H9 (cell line): ENCODE data around the gene SNX5. TPM values are rescaled to one million over a fixed set of nuclear protein-coding genes. Genes with fewer than 3 reads are reported as not detected.

Experiments used
- DNase-seq: peaks from one replicate; pipeline ENCODE4 v3.0.0-alpha.2; 2017
- H2AFZ ChIP-seq: one replicate; pipeline ENCODE4 v1.6.1; 2013; ENCODE audit warnings: mild to moderate bottlenecking, low read length, control low read depth, moderate library complexity
- H2AK5ac ChIP-seq: 2 replicates; pipeline ENCODE4 v1.6.1; 2013; ENCODE audit warnings: low read length, control low read depth, mixed read lengths; ENCODE audit not compliant: insufficient read length
- H2BK120ac ChIP-seq: one replicate; pipeline ENCODE4 v1.6.1; 2013; ENCODE audit warnings: low read depth, mild to moderate bottlenecking, low read length, control low read depth, inconsistent platforms; ENCODE audit not compliant: poor library complexity, severe bottlenecking
- H2BK12ac ChIP-seq: 2 replicates; pipeline ENCODE4 v1.6.1; 2013; ENCODE audit warnings: low read length, control low read depth, mixed read lengths, low read depth; ENCODE audit not compliant: insufficient read length
- H2BK15ac ChIP-seq: 2 replicates; pipeline ENCODE4 v1.6.1; 2013; ENCODE audit warnings: low read depth, low read length, control low read depth
- H2BK20ac ChIP-seq: one replicate; pipeline ENCODE4 v1.6.1; 2013; ENCODE audit warnings: low read depth, mild to moderate bottlenecking, low read length, control low read depth, inconsistent platforms; ENCODE audit not compliant: poor library complexity, severe bottlenecking
- H2BK5ac ChIP-seq: 2 replicates; pipeline ENCODE4 v1.6.1; 2013; ENCODE audit warnings: low read length, control low read depth, mixed read lengths; ENCODE audit not compliant: insufficient read length
- H3K14ac ChIP-seq: 2 replicates; pipeline ENCODE4 v1.6.1; 2013; ENCODE audit warnings: low read length, control low read depth; ENCODE audit not compliant: insufficient read depth
- H3K18ac ChIP-seq: 2 replicates; pipeline ENCODE4 v1.6.1; 2013; ENCODE audit warnings: low read depth, mild to moderate bottlenecking, mixed read lengths, low read length, control low read depth; ENCODE audit not compliant: insufficient read length
- H3K23ac ChIP-seq: 2 replicates; pipeline ENCODE4 v1.6.1; 2013; ENCODE audit warnings: low read length, control low read depth, mixed read lengths, low read depth; ENCODE audit not compliant: insufficient read length
- H3K23me2 ChIP-seq: 2 replicates; pipeline ENCODE4 v1.6.1; 2013; ENCODE audit warnings: low read depth, mild to moderate bottlenecking, mixed read lengths, low read length, control low read depth; ENCODE audit not compliant: insufficient read length, poor library complexity, severe bottlenecking
- H3K27ac ChIP-seq: 2 replicates; pipeline ENCODE4 v1.5.1; 2013; ENCODE audit warnings: low read length, control low read depth, mixed read lengths, low read depth; ENCODE audit not compliant: insufficient read length
- H3K27me3 ChIP-seq: 2 replicates; pipeline ENCODE4 v1.6.1; 2013; ENCODE audit warnings: low read length, control low read depth, inconsistent platforms; ENCODE audit not compliant: insufficient read depth
- H3K4ac ChIP-seq: 2 replicates; pipeline ENCODE4 v1.6.1; 2013; ENCODE audit warnings: low read depth, mild to moderate bottlenecking, control low read depth, inconsistent platforms, low read length, moderate library complexity
- H3K4me1 ChIP-seq: 2 replicates; pipeline ENCODE4 v1.6.1; 2013; ENCODE audit warnings: low read length, control low read depth, inconsistent platforms; ENCODE audit not compliant: insufficient read depth
- H3K4me2 ChIP-seq: 2 replicates; pipeline ENCODE4 v1.6.1; 2013; ENCODE audit warnings: low read length, control low read depth, mixed read lengths; ENCODE audit not compliant: insufficient read length, insufficient read depth
- H3K56ac ChIP-seq: 2 replicates; pipeline ENCODE4 v1.6.1; 2013; ENCODE audit warnings: low read depth, mild to moderate bottlenecking, mixed read lengths, low read length, control low read depth; ENCODE audit not compliant: insufficient read length
- H3K79me1 ChIP-seq: 2 replicates; pipeline ENCODE4 v1.6.1; 2013; ENCODE audit warnings: low read depth, mild to moderate bottlenecking, moderate library complexity, low read length, control low read depth, inconsistent platforms; ENCODE audit not compliant: insufficient read depth, poor library complexity, severe bottlenecking
- H3K79me2 ChIP-seq: 2 replicates; pipeline ENCODE4 v1.6.1; 2013; ENCODE audit warnings: low read length, control low read depth, inconsistent platforms; ENCODE audit not compliant: insufficient read depth
- H3K9ac ChIP-seq: 2 replicates; pipeline ENCODE4 v1.6.1; 2013; ENCODE audit warnings: low read length, control low read depth, mixed read lengths; ENCODE audit not compliant: insufficient read length; ENCODE audit errors: extremely low read depth
- H3K9me3 ChIP-seq: one replicate; pipeline ENCODE4 v1.6.1; 2013; ENCODE audit warnings: low read depth, low read length, inconsistent platforms; ENCODE audit not compliant: control insufficient read depth
- H3T11ph ChIP-seq: one replicate; pipeline ENCODE4 v1.6.1; 2013; ENCODE audit warnings: mild to moderate bottlenecking, low read length, control low read depth, inconsistent platforms
- H4K20me1 ChIP-seq: one replicate; pipeline ENCODE4 v1.6.1; 2013; ENCODE audit not compliant: control insufficient read depth, insufficient read length, insufficient read depth
- H4K5ac ChIP-seq: 2 replicates; pipeline ENCODE4 v1.6.1; 2013; ENCODE audit warnings: low read depth, mild to moderate bottlenecking, mixed read lengths, low read length, control low read depth; ENCODE audit not compliant: insufficient read length
- H4K8ac ChIP-seq: replicated peaks from 2 replicates; pipeline ENCODE4 v1.6.1; 2013; ENCODE audit warnings: low read length, control low read depth, mixed read lengths, low read depth; ENCODE audit not compliant: insufficient read length
- H4K91ac ChIP-seq: 2 replicates; pipeline ENCODE4 v1.6.1; 2013; ENCODE audit warnings: low read depth, mild to moderate bottlenecking, moderate library complexity, mixed read lengths, low read length, control low read depth; ENCODE audit not compliant: insufficient read length
- H3K27ac Mint-ChIP-seq, 3 experiments: 2 replicates in 2 of 3; 3 replicates in 1 of 3; pipeline ENCODE4 v1.8.0; 2020 to 2021; ENCODE audit warnings: mixed read lengths in 3 of 3, mild to moderate bottlenecking in 1 of 3, moderate library complexity in 1 of 3
- H3K27me3 Mint-ChIP-seq: 2 replicates; pipeline ENCODE4 v1.8.0; 2021; ENCODE audit warnings: low read depth, mild to moderate bottlenecking, moderate library complexity, mixed read lengths
- H3K36me3 Mint-ChIP-seq, 3 experiments: 2 replicates in 2 of 3; 3 replicates in 1 of 3; pipeline ENCODE4 v1.8.0; 2020 to 2021; ENCODE audit warnings: low read depth in 3 of 3, mixed read lengths in 3 of 3; ENCODE audit not compliant: insufficient read depth in 1 of 3
- H3K4me1 Mint-ChIP-seq, 2 experiments: 2 replicates each; pipeline ENCODE4 v1.8.0; 2020; ENCODE audit warnings: mixed read lengths in 2 of 2
- H3K4me3 Mint-ChIP-seq, 2 experiments: 2 replicates in 1 of 2; 3 replicates in 1 of 2; pipeline ENCODE4 v1.8.0; 2020 to 2021; ENCODE audit warnings: mild to moderate bottlenecking in 2 of 2, mixed read lengths in 2 of 2, moderate library complexity in 1 of 2
- H3K9me3 Mint-ChIP-seq, 2 experiments: 2 replicates in 1 of 2; 3 replicates in 1 of 2; pipeline ENCODE4 v1.8.0; 2020; ENCODE audit warnings: mild to moderate bottlenecking in 2 of 2, mixed read lengths in 2 of 2, moderate library complexity in 1 of 2
- CTCF ChIP-seq: fragments of 200-600 bp; sonication (generic); conservative IDR thresholded peaks from 3 replicates; pipeline ENCODE4 v1.8.0; 2021; ENCODE audit warnings: antibody characterized with exemption, mild to moderate bottlenecking
- WGBS: extraction: QIAGEN DNeasy Blood & Tissue Kit; methylation state at CpG from one replicate; pipeline ENCODE4 v1.1.7; 2013; ENCODE audit warnings: missing lambda C conversion rate, low lambda C conversion rate, mixed read lengths; ENCODE audit not compliant: insufficient read length; ENCODE audit errors: extremely low coverage; 5-methylcytosine and 5-hydroxymethylcytosine counted together
- total RNA-seq: library from RNA; stranded (reverse); gene quantifications from 2 replicates; pipeline ENCODE4 v1.2.1, GENCODE V29; 2021

Gene SNX5
- total RNA-seq, 1 experiment from 2014 or later, result 194 TPM

DNA sequence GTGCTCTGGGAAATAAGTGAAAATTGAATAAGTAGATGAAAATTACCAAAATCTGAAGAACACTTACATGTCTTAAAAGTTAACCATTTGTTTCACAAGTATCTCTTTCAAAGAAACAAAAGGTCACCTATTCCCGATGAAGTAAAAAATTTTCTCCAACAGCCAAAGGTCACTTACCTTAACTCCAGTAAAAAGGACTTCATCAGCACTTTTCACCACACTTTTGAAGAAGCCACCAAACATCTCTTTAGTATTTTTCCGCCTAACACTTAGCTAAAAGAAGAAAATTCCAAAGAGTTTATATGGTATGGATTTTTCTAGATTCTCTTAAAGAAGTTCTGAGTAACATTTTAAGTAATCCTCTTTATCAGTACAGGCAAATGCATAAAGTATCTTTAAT is 17.3 kb downstream of the SNX5 start:
- Histone ChIP-seq H3K9ac (no peak overlapping the region), H3K18ac (no peak overlapping the region), H3T11ph (no peak overlapping the region), H3K23me2 (no peaks in the 10 kb centered on the region), H3K79me2 (peaks cover 16% of the 10 kb centered on the region), H3K56ac (no peak overlapping the region), H3K27me3 (no peaks in the 10 kb centered on the region), H3K4me1 (no peaks in the 10 kb centered on the region), H3K14ac (no peak overlapping the region), H3K4ac (no peak overlapping the region), H4K91ac (no peak overlapping the region), H3K79me1 (peaks cover 12% of the 10 kb centered on the region), H3K9me3 (no peaks in the 10 kb centered on the region), H4K5ac (no peak overlapping the region), H3K23ac (no peak overlapping the region), H2AFZ (no peak overlapping the region), H4K20me1 (no peaks in the 10 kb centered on the region), H2BK20ac (no peak overlapping the region), H3K4me2 (no peak overlapping the region), H2AK5ac (no peak overlapping the region), H2BK5ac (no peak overlapping the region), H2BK120ac (no peak overlapping the region), H3K27ac (no peak overlapping the region), H2BK15ac (no peak overlapping the region), H2BK12ac (no peak overlapping the region), H4K8ac (no peak overlapping the region)
- Mint-ChIP-seq H3K4me1 (no peaks in the 10 kb centered on the region; a peak in 1 of 4 replicates), H3K9me3 (no peaks in the 10 kb centered on the region), H3K36me3 (peaks cover 91 to 100% (median 100%) of the 10 kb centered on the region in 3 experiments), H3K4me3 (no peak overlapping the region), H3K27me3 (no peaks in the 10 kb centered on the region), H3K27ac (peak overlapping the region in 1 of 3 experiments; percentile 49; a peak in 3 of 7 replicates)
- TF ChIP-seq CTCF, result no peak
- no peak for DNase-seq
- no CpG with 5 or more reads among the region's 2 CpGs for WGBS
